Epithelial cell of proximal tubule (primary cell): Measurements from ENCODE around the gene UQCRQ. TPM values are rescaled to one million over a fixed set of nuclear protein-coding genes. Genes with fewer than 3 reads are reported as not detected.

Experiments
- DNase-seq: peaks from one replicate; pipeline ENCODE4 v3.0.0-alpha.2; 2011; ENCODE audit warnings: low read depth
- H3K4me3 ChIP-seq: 2 replicates; pipeline ENCODE4 v1.5.1; 2011; ENCODE audit warnings: low read depth, mild to moderate bottlenecking, low read length
- total RNA-seq: library from RNA; depleted of rRNA; stranded (reverse); fragments of >200 nt; gene quantifications from 2 replicates; pipeline ENCODE4 v1.2.3, GENCODE V29; 2015
- TF ChIP-seq, protein P1 (sequence below): conservative IDR thresholded peaks from 2 replicates; pipeline ENCODE4 v1.5.1; 2012; ENCODE audit warnings: low read depth, mild to moderate bottlenecking, low read length

The UQCRQ gene
- total RNA-seq, 1 donor from 2014 or later = 304 TPM

DNA sequence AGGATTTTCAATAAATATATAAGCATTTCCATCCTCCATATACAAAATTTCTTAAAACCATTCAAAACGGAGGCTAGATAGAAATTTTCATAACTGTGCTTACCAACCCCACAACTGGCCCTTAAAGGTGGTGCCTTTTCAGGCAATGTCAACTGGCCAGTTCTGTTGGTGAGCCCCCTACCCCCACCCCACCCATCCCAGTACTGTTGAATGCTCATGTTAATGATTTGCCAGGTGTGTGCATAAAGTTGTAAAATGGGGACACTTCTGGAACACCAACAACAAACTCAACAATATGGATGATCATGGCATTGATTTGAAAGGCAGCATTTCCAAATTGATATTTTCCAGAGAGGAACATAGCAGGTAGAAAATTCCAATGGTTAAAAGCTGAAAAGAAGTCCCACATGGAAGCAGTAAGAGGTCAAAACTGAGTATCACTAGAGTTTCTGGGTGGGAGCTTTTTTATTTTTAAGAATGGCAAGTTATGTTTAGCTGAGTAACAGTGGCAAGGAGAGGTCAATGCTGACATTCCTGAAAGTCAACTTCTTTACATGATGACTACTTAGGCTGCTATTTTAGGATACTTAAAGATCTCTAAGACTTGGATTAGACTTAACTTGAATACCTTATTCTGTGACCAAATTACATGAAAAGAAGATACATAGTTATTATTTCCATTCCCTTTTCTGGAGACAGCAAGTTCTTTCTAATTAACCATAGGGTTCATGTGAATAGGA lies 9.7 kb downstream of the UQCRQ start:
- TF ChIP-seq, protein P1, sequence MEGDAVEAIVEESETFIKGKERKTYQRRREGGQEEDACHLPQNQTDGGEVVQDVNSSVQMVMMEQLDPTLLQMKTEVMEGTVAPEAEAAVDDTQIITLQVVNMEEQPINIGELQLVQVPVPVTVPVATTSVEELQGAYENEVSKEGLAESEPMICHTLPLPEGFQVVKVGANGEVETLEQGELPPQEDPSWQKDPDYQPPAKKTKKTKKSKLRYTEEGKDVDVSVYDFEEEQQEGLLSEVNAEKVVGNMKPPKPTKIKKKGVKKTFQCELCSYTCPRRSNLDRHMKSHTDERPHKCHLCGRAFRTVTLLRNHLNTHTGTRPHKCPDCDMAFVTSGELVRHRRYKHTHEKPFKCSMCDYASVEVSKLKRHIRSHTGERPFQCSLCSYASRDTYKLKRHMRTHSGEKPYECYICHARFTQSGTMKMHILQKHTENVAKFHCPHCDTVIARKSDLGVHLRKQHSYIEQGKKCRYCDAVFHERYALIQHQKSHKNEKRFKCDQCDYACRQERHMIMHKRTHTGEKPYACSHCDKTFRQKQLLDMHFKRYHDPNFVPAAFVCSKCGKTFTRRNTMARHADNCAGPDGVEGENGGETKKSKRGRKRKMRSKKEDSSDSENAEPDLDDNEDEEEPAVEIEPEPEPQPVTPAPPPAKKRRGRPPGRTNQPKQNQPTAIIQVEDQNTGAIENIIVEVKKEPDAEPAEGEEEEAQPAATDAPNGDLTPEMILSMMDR = no peak
- no peak overlapping the region for H3K4me3 ChIP-seq
- DNase-seq = no peak

- TF ChIP-seq, protein P1 = no peak
- no peak overlapping the region for H3K4me3 ChIP-seq
- no peak for DNase-seq
Measured at GRCh38 chr5:132877466-132877865, 11.0 kb downstream of the UQCRQ start.

GRCh38 chr5:132877938-132878337 lies 11.5 kb downstream of the UQCRQ start:
- TF ChIP-seq, protein P1 = no peak
- no peak overlapping the region for H3K4me3 ChIP-seq
- no peak for DNase-seq

DNA sequence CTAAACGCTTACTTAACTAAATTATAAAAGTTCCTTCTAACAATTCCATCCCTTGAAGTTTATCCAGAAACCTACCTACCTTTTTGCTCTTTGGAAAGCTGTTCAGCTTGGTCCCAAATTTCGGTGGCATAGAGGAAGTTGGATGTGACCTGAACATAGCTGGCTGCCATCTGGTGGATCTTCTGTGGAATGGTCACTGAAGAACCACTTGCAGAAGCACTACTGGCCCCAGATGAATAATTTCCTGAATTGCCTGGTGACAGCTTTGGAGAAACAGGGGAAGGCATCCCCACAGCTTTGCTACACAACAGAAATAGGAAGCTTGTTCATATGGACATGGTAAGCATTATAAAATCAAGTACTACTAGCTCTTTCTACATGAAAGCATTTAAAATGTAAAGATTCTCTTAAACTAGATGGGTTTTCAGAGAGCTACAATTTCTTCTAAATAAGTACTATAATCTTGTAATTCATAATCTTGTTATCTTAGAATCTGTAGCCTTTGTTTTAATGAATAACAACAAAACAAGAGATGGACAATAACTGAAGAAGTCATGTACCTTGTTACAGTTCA lies 16.9 kb downstream of the UQCRQ start:
- H3K4me3 ChIP-seq = no peak overlapping the region
- no peak for DNase-seq
- TF ChIP-seq, protein P1 = peak; percentile 73

DNA sequence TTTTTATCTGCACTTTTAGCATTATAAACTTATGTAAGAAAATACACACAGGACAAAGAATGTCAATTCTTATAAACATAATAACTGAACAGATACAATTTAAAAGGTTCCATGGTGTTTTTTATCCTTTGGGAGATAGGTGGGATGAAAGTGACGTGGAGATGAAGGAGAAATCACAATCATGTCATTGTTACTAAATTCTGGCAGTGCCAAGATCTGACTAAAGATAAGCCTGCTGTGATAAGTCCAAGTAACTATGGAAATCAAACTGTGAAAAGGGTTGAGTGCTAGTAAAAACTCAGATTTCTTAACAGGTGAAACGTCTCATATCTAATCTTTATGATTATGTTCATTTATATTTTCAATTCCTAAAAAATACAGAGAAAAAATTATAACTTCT lies 18.1 kb downstream of the UQCRQ start:
- no peak overlapping the region for H3K4me3 ChIP-seq
- TF ChIP-seq, protein P1 = no peak
- DNase-seq = no peak

GRCh38 chr5:132886064-132886823 lies 19.8 kb downstream of the UQCRQ start:
- TF ChIP-seq, protein P1 = no peak
- DNase-seq = no peak
- H3K4me3 ChIP-seq = no peak overlapping the region
